GM21515 (cell line): ENCODE measurements around the gene FAM217B.

Experiments used
- ATAC-seq: cut with Tn5 transposase; IDR thresholded peaks from one replicate; pipeline ENCODE4 v1.9.1; 2021; ENCODE audit not compliant: unreplicated experiment

Gene FAM217B

GRCh38 chr20:59972037-59972801 is 32.0 kb downstream of the FAM217B start:
- ATAC-seq, result no peak

- no peak for ATAC-seq
Observed at GRCh38 chr20:59976156-59976782, 36.1 kb downstream of the FAM217B start.

- no peak for ATAC-seq
Observed at GRCh38 chr20:59977086-59977485, 36.9 kb downstream of the FAM217B start.

- no peak for ATAC-seq
Observed at GRCh38 chr20:59983076-59983475, 42.9 kb downstream of the FAM217B start.

GRCh38 chr20:59984541-59984940 is 44.4 kb downstream of the FAM217B start:
- ATAC-seq, result no peak

GRCh38 chr20:59985164-59985563 is 45.0 kb downstream of the FAM217B start:
- no peak for ATAC-seq

- no peak for ATAC-seq
Observed at GRCh38 chr20:59985864-59986263, 45.7 kb downstream of the FAM217B start.

GRCh38 chr20:59987135-59987534 is 46.9 kb downstream of the FAM217B start:
- no peak for ATAC-seq

GRCh38 chr20:59988141-59988540 is 48.0 kb downstream of the FAM217B start:
- ATAC-seq, result no peak

- no peak for ATAC-seq
Observed at GRCh38 chr20:59992526-59993084, 52.4 kb downstream of the FAM217B start.

GRCh38 chr20:59993736-59994430 is 53.7 kb downstream of the FAM217B start:
- ATAC-seq, result no peak

GRCh38 chr20:59994697-59995122 is 54.5 kb downstream of the FAM217B start:
- no peak for ATAC-seq

- no peak for ATAC-seq
Observed at GRCh38 chr20:59996108-59996507, 55.9 kb downstream of the FAM217B start.

GRCh38 chr20:59997896-59998295 is 57.7 kb downstream of the FAM217B start:
- ATAC-seq, result no peak
